HFF-Myc (cell line): ENCODE measurements around the gene DGAT2.
"Not testable (repeated sequence)": the region's sequence is repeated elsewhere in the genome, so short reads cannot be mapped to it uniquely, and the experiment has no call there.

Source experiments
- DNase-seq: peaks from one replicate; pipeline ENCODE4 v3.0.0-alpha.2; 2011; ENCODE audit warnings: low read depth; ENCODE audit errors: extremely low read depth
- H3K4me3 ChIP-seq: replicated peaks from 2 replicates; pipeline ENCODE4 v1.5.1; 2011; ENCODE audit warnings: low read depth, mild to moderate bottlenecking, control low read depth, low read length
- TF ChIP-seq, protein P1 (sequence below): IDR thresholded peaks from 2 replicates; pipeline ENCODE4 v1.5.1; 2012; ENCODE audit warnings: mild to moderate bottlenecking, low read depth, low read length, control low read depth; ENCODE audit errors: missing control alignments

The DGAT2 gene

GRCh38 chr11:75735181-75735845 is 33.3 kb upstream of the DGAT2 start:
- TF ChIP-seq, protein P1, sequence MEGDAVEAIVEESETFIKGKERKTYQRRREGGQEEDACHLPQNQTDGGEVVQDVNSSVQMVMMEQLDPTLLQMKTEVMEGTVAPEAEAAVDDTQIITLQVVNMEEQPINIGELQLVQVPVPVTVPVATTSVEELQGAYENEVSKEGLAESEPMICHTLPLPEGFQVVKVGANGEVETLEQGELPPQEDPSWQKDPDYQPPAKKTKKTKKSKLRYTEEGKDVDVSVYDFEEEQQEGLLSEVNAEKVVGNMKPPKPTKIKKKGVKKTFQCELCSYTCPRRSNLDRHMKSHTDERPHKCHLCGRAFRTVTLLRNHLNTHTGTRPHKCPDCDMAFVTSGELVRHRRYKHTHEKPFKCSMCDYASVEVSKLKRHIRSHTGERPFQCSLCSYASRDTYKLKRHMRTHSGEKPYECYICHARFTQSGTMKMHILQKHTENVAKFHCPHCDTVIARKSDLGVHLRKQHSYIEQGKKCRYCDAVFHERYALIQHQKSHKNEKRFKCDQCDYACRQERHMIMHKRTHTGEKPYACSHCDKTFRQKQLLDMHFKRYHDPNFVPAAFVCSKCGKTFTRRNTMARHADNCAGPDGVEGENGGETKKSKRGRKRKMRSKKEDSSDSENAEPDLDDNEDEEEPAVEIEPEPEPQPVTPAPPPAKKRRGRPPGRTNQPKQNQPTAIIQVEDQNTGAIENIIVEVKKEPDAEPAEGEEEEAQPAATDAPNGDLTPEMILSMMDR = no peak
- no peak overlapping the region for H3K4me3 ChIP-seq
- no peak for DNase-seq

- no peak overlapping the region for H3K4me3 ChIP-seq
- no peak for DNase-seq
- TF ChIP-seq, protein P1 = no peak
These were observed 31.3 kb upstream of the DGAT2 start for GRCh38 chr11:75737314-75737713.

- TF ChIP-seq, protein P1 = no peak
- no peak overlapping the region for H3K4me3 ChIP-seq
These were observed 27.9 kb upstream of the DGAT2 start for GRCh38 chr11:75740681-75741080.

DNA sequence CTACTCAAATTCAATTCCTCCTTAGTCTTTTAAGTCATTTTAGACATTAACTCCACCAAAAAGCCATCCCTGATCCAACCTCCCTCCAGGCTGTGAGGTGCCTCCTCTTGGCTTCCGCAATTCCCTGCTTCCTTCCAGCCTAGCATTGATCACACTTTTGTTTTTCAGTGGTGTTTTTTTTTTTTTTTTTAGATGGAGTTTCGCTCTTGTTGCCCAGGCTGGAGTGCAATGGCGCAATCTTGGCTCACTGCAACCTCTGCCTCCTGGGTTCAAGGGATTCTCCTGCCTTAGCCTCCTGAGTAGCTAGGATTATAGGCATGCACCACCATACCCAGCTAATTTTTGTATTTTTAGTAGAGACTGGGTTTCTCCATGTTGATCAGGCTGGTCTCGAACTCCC is 25.4 kb upstream of the DGAT2 start:
- DNase-seq, H3K4me3 ChIP-seq: not testable (repeated sequence)

More at GRCh38 chr11:75740681-75741080, 27.9 kb upstream of the DGAT2 start:
- DNase-seq = no peak

- TF ChIP-seq, protein P1 = no peak
- H3K4me3 ChIP-seq = no peak overlapping the region
- no peak for DNase-seq
These were observed 24.6 kb upstream of the DGAT2 start for GRCh38 chr11:75743711-75744563.

DNA sequence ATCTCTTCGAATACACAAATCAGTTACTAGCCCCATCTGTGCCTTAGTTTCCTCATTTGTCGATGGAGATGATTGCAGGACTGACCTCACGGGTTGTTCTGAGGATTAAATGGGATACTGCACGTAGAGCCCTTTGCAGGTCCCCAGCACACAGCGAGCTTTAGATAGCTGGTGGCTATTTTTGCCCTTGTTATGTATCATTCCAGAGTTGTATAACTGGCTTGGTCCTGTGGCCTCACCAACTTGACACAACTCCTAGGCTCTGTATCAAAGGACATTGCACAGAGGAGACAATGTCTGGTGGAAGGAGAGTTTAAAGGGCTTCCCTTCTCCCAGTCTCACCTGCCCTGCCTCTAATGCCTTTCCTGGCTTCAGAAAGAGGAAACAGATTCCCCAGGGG is 22.8 kb upstream of the DGAT2 start:
- TF ChIP-seq, protein P1 = no peak
- DNase-seq = no peak
- H3K4me3 ChIP-seq = no peak overlapping the region

DNA sequence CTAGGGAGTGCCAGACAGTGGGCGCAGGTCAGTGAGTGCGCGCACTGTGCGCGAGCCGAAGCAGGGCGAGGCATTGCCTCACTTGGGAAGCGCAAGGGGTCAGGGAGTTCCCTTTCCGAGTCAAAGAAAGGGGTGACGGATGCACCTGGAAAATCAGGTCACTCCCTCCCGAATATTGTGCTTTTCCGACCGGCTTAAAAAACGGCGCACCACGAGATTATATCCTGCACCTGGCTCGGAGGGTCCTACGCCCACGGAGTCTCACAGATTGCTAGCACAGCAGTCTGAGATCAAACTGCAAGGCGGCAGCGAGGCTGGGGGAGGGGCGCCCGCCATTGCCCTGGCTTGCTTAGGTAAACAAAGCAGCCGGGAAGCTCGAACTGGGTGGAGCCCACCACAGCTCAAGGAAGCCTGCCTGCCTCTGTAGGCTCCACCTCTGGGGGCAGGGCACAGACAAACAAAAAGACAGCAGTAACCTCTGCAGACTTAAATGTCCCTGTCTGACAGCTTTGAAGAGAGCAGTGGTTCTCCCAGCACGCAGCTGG is 19.8 kb upstream of the DGAT2 start:
- H3K4me3 ChIP-seq, DNase-seq: not testable (repeated sequence)

DNA sequence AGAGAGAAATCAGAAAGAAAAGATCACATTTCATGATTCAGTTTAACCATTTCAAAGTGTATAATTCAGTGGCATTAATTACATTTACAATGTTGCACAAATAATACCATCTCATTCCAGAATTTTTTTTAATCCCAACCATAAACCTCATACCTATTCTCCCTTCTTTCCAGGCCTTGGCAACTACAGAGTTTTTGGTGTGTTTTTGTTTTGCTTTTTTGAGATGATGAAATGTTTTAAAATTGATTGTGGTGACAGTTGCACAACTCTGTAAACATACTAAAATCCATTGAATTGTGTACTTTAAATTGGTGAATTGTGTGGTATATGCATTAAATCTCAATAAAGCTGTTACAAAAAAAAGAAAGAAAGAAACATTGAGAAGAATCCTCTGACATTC is 13.6 kb upstream of the DGAT2 start:
- not testable (repeated sequence) for DNase-seq, H3K4me3 ChIP-seq
